Vagina (tissue), 2 donors: ENCODE data around the gene KNOP1.

Experiments
- CTCF ChIP-seq, 3 experiments: fragments of 450-650 bp in 2 of 3; fragments of 200-600 bp in 1 of 3; sonication (generic) in 1 of 3; IDR thresholded peaks; one replicate each; pipeline ENCODE4 v1.5.1; 2017 to 2019; ENCODE audit warnings: antibody characterized with exemption in 3 of 3, mild to moderate bottlenecking in 2 of 3, moderate library complexity in 2 of 3
- POLR2AphosphoS5 ChIP-seq, 2 donors: sonication (generic); formaldehyde crosslinking; IDR thresholded peaks; one replicate each; pipeline ENCODE4 v1.9.0; 2017; ENCODE audit warnings: antibody characterized with exemption in 2 of 2, mild to moderate bottlenecking in 2 of 2, low read depth in 1 of 2; ENCODE audit not compliant: insufficient read depth in 1 of 2

- TF ChIP-seq CTCF (IDR thresholded peaks at IDR 0.05): no peak
- TF ChIP-seq POLR2AphosphoS5 (IDR thresholded peaks at IDR 0.05; ENCODE audit: insufficient read depth in 1 of 2, low read depth in 1 of 2): no peak
These were observed 62.7 kb downstream of the KNOP1 start for GRCh38 chr16:19655242-19655777.
